HAP-1 (cell line): ENCODE measurements around the gene NEUROG1.
"Not testable (repeated sequence)": the region's sequence is repeated elsewhere in the genome, so short reads cannot be mapped to it uniquely, and the experiment has no call there.

Source experiments
- DNase-seq, 2 experiments: peaks; one replicate each; pipeline ENCODE4 v3.0.0-alpha.2; 2016 to 2020; ENCODE audit warnings: low spot score in 2 of 2
- H3K27me3 ChIP-seq: fragments of 250-450 bp; sonication (Bioruptor Pico); 2 replicates; pipeline ENCODE4 v1.5.1; 2020; ENCODE audit warnings: low read depth, mild to moderate bottlenecking, moderate library complexity
- H3K36me3 ChIP-seq: fragments of 250-450 bp; sonication (Bioruptor Pico); replicated peaks from 2 replicates; pipeline ENCODE4 v1.5.1; 2020; ENCODE audit warnings: mild to moderate bottlenecking
- H3K4me1 ChIP-seq: fragments of 250-450 bp; sonication (Bioruptor Pico); 2 replicates; pipeline ENCODE4 v1.5.1; 2020; ENCODE audit warnings: mild to moderate bottlenecking
- H3K4me3 ChIP-seq: fragments of 250-450 bp; sonication (Bioruptor Pico); 2 replicates; pipeline ENCODE4 v1.5.1; 2020; ENCODE audit warnings: mild to moderate bottlenecking, moderate library complexity
- H3K9me3 ChIP-seq: fragments of 250-450 bp; sonication (Bioruptor Pico); 2 replicates; pipeline ENCODE4 v1.5.1; 2020; ENCODE audit warnings: mild to moderate bottlenecking, moderate library complexity
- in situ Hi-C: fragments of 300-500 bp; cut with MboI; formaldehyde crosslinking; loops from 3 replicates; pipeline ENCODE4 v1.14.3; 2020; ENCODE audit warnings: low sequenced_read_pairs, inconsistent platforms, mixed read lengths

Gene NEUROG1

GRCh38 chr5:135539430-135540005, 3.8 kb upstream of the NEUROG1 start:
- Histone ChIP-seq H3K27me3 (no peaks in the 10 kb centered on the region), H3K4me1 (peaks cover 16% of the 10 kb centered on the region), H3K36me3 (no peaks in the 10 kb centered on the region), H3K9me3 (peaks cover 3% of the 10 kb centered on the region; the same call in 1 of the 2 replicates), H3K4me3 (no peak overlapping the region)
- in situ Hi-C loops, result no loop called here
- DNase-seq, result no peak

- H3K27me3 ChIP-seq, result no peaks in the 10 kb centered on the region
- DNase-seq, result no peak
- no peaks in the 10 kb centered on the region for H3K36me3 ChIP-seq
- H3K4me3 ChIP-seq, result no peak overlapping the region
- in situ Hi-C loops, result no loop called here
- H3K9me3 ChIP-seq, result no peaks in the 10 kb centered on the region
- peaks cover 10% of the 10 kb centered on the region for H3K4me1 ChIP-seq
Observed at GRCh38 chr5:135538261-135538660, 2.5 kb upstream of the NEUROG1 start.

GRCh38 chr5:135537745-135538144, 2.0 kb upstream of the NEUROG1 start:
- Histone ChIP-seq H3K27me3 (no peaks in the 10 kb centered on the region), H3K9me3 (no peaks in the 10 kb centered on the region), H3K4me1 (peaks cover 7% of the 10 kb centered on the region), H3K36me3 (no peaks in the 10 kb centered on the region), H3K4me3 (no peak overlapping the region)
- in situ Hi-C loops, result no loop called here
- no peak for DNase-seq

GRCh38 chr5:135537271-135537670, 1.5 kb upstream of the NEUROG1 start:
- Histone ChIP-seq H3K4me1 (peaks cover 3% of the 10 kb centered on the region), H3K4me3 (no peak overlapping the region), H3K36me3 (no peaks in the 10 kb centered on the region), H3K9me3 (no peaks in the 10 kb centered on the region), H3K27me3 (no peaks in the 10 kb centered on the region)
- in situ Hi-C loops, result no loop called here
- no peak for DNase-seq

GRCh38 chr5:135535420-135535819, 344 bp downstream of the NEUROG1 start:
- Histone ChIP-seq H3K4me1 (no peaks in the 10 kb centered on the region), H3K27me3 (no peaks in the 10 kb centered on the region), H3K4me3 (no peak overlapping the region), H3K36me3 (no peaks in the 10 kb centered on the region), H3K9me3 (no peaks in the 10 kb centered on the region)
- in situ Hi-C loops, result no loop called here
- no peak for DNase-seq

GRCh38 chr5:135534609-135535419, 950 bp downstream of the NEUROG1 start:
- DNase-seq, result no peak
- H3K27me3 ChIP-seq, result no peaks in the 10 kb centered on the region
- H3K9me3 ChIP-seq, result 0 out of 2 replicates have a peak, but pooled peaks cover 2% of the 10 kb centered on the region
- no peak overlapping the region for H3K4me3 ChIP-seq
- H3K36me3 ChIP-seq, result no peaks in the 10 kb centered on the region
- no peaks in the 10 kb centered on the region for H3K4me1 ChIP-seq
- in situ Hi-C loops, result no loop called here

- Histone ChIP-seq H3K36me3 (no peaks in the 10 kb centered on the region), H3K27me3 (no peaks in the 10 kb centered on the region), H3K4me3 (no peak overlapping the region), H3K9me3 (peaks cover 2% of the 10 kb centered on the region; the same call in 1 of the 2 replicates), H3K4me1 (no peaks in the 10 kb centered on the region)
- DNase-seq, result no peak
- in situ Hi-C loops, result no loop called here
Observed at GRCh38 chr5:135533794-135534193, 2.0 kb downstream of the NEUROG1 start.

GRCh38 chr5:135533334-135533733, 2.4 kb downstream of the NEUROG1 start:
- in situ Hi-C loops, result no loop called here
- H3K27me3 ChIP-seq, result no peaks in the 10 kb centered on the region
- H3K9me3 ChIP-seq, result peaks cover 2% of the 10 kb centered on the region; the same call in 1 of the 2 replicates
- no peak for DNase-seq
- no peaks in the 10 kb centered on the region for H3K4me1 ChIP-seq
- H3K36me3 ChIP-seq, result no peaks in the 10 kb centered on the region
- H3K4me3 ChIP-seq, result no peak overlapping the region

GRCh38 chr5:135529576-135529975, 6.2 kb downstream of the NEUROG1 start:
- H3K9me3 ChIP-seq, H3K4me3 ChIP-seq, H3K27me3 ChIP-seq, DNase-seq, in situ Hi-C loops, H3K4me1 ChIP-seq, H3K36me3 ChIP-seq: not testable (repeated sequence)

GRCh38 chr5:135526924-135527323, 8.8 kb downstream of the NEUROG1 start:
- no peaks in the 10 kb centered on the region for H3K27me3 ChIP-seq
- no peak for DNase-seq
- in situ Hi-C loops, result no loop called here
- peaks cover 2% of the 10 kb centered on the region; the same call in 1 of the 2 replicates for H3K9me3 ChIP-seq
- H3K4me1 ChIP-seq, result no peaks in the 10 kb centered on the region
- H3K36me3 ChIP-seq, result no peaks in the 10 kb centered on the region
- H3K4me3 ChIP-seq, result no peak overlapping the region

GRCh38 chr5:135521964-135522363, 13.8 kb downstream of the NEUROG1 start:
- no peaks in the 10 kb centered on the region for H3K4me1 ChIP-seq
- in situ Hi-C loops, result no loop called here
- H3K9me3 ChIP-seq, result no peaks in the 10 kb centered on the region
- no peak for DNase-seq
- H3K36me3 ChIP-seq, result no peaks in the 10 kb centered on the region
- no peaks in the 10 kb centered on the region for H3K27me3 ChIP-seq
- no peak overlapping the region for H3K4me3 ChIP-seq

- in situ Hi-C loops, result no loop called here
- Histone ChIP-seq H3K9me3 (no peaks in the 10 kb centered on the region), H3K36me3 (no peaks in the 10 kb centered on the region), H3K27me3 (no peaks in the 10 kb centered on the region), H3K4me1 (no peaks in the 10 kb centered on the region), H3K4me3 (no peak overlapping the region)
- DNase-seq, result no peak
Observed at GRCh38 chr5:135517631-135518030, 18.1 kb downstream of the NEUROG1 start.

- no peak for DNase-seq
- in situ Hi-C loops, result no loop called here
- Histone ChIP-seq H3K4me1 (no peaks in the 10 kb centered on the region; the same call in 1 of the 2 replicates), H3K9me3 (no peaks in the 10 kb centered on the region), H3K27me3 (peaks cover 3% of the 10 kb centered on the region; the same call in 1 of the 2 replicates), H3K36me3 (no peaks in the 10 kb centered on the region), H3K4me3 (no peak overlapping the region)
Observed at GRCh38 chr5:135514116-135514515, 21.6 kb downstream of the NEUROG1 start.

- in situ Hi-C loops, result no loop called here
- H3K9me3 ChIP-seq, result no peaks in the 10 kb centered on the region
- no peak for DNase-seq
Observed at GRCh38 chr5:135511761-135512575, 23.8 kb downstream of the NEUROG1 start.

More at GRCh38 chr5:135511761-135512575, 23.8 kb downstream of the NEUROG1 start:
- Histone ChIP-seq H3K36me3 (no peaks in the 10 kb centered on the region), H3K27me3 (peaks cover 3% of the 10 kb centered on the region; the same call in 1 of the 2 replicates), H3K4me1 (peaks cover 3% of the 10 kb centered on the region; the same call in 1 of the 2 replicates), H3K4me3 (no peak overlapping the region)
